Measurements from ENCODE around the gene DNMT3L.
A peak's percentile ranks its signal among the peaks of the same experiment; 100 is the strongest.
"Not testable (repeated sequence)": the region's sequence is repeated elsewhere in the genome, so short reads cannot be mapped to it uniquely, and the experiment has no call there.

DNMT3L gene

DNA sequence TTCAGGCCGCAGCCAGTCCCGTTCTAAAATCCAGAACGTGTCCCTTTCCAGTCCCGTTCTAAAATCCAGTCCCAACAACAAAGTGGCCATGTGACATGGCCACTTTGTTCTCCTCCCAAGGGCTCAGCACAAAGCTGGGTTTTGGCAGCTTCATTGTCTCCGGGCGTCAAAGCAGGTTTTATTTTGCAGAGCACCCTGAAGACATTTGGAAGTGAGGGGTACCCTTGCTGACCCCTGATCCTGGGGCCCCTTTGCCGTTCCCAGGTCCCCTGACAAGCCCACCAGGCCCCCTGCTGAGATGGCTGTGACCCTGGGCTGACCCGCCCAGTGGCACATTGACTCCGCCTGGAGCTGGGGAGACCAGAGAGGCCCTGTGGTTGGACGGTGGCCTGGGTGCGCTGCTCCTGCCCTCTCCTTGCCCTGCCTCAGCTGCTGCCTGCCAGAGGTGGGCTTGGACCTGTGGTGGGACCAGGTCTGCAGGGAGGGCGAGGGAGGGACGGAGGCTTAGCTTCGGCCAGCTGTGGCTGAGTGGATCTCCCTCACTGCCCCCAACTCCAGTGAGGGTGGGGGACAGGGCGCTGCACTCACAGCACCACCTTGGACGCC lies 42.4 kb upstream of the DNMT3L start:
- H3K36me3 ChIP-seq (replicated peaks): peaks cover 3% of the 10 kb centered on the region
- TF ChIP-seq, protein P1, sequence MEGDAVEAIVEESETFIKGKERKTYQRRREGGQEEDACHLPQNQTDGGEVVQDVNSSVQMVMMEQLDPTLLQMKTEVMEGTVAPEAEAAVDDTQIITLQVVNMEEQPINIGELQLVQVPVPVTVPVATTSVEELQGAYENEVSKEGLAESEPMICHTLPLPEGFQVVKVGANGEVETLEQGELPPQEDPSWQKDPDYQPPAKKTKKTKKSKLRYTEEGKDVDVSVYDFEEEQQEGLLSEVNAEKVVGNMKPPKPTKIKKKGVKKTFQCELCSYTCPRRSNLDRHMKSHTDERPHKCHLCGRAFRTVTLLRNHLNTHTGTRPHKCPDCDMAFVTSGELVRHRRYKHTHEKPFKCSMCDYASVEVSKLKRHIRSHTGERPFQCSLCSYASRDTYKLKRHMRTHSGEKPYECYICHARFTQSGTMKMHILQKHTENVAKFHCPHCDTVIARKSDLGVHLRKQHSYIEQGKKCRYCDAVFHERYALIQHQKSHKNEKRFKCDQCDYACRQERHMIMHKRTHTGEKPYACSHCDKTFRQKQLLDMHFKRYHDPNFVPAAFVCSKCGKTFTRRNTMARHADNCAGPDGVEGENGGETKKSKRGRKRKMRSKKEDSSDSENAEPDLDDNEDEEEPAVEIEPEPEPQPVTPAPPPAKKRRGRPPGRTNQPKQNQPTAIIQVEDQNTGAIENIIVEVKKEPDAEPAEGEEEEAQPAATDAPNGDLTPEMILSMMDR (IDR thresholded peaks at IDR 0.05; ENCODE audit: low read depth, low read length, missing control alignments): no peak
- no peak overlapping the region for H3K27ac ChIP-seq
- no peak overlapping the region for H3K4me3 ChIP-seq (ENCODE audit: low read depth, low read length)
- no peaks in the 10 kb centered on the region for H3K27me3 ChIP-seq (replicated peaks)
- in situ Hi-C loops (cut with HindIII; ENCODE audit: low pct_ligation_motif_present, low sequenced_read_pairs): no loop called here
- no peak for DNase-seq

DNA sequence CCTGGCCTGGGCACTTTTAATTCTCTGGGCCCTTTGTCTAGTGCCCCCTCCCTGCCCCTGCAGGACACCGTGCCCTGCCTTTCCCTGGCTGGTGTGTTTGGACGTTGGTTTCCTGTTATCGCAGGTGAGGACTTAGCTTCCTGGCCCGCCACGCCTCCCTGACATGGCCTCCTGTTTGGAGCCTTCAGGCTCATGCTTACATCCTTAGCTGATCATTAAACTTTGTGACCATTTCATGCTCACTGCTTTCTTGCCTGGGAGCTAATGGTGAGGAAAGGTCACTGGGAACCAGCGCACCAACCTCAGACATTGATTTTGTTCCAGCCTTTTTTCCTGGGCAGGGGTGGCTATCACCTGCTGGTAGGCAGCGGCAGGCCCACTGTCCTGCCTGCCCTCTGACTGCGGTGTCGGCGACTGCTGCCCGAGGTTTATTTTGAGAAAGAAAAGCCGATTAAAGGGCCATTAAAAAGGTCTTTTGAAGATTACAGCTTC lies 41.8 kb upstream of the DNMT3L start:
- Histone ChIP-seq H3K27ac (no peak overlapping the region), H3K4me3 (ENCODE audit: low read depth, low read length) (no peak overlapping the region), H3K27me3 (replicated peaks) (no peaks in the 10 kb centered on the region), H3K36me3 (replicated peaks) (peaks cover 3% of the 10 kb centered on the region)
- in situ Hi-C loops (cut with HindIII; ENCODE audit: low pct_ligation_motif_present, low sequenced_read_pairs): no loop called here
- TF ChIP-seq, protein P1 (IDR thresholded peaks at IDR 0.05; ENCODE audit: low read depth, low read length, missing control alignments): no peak
- DNase-seq: no peak

DNA sequence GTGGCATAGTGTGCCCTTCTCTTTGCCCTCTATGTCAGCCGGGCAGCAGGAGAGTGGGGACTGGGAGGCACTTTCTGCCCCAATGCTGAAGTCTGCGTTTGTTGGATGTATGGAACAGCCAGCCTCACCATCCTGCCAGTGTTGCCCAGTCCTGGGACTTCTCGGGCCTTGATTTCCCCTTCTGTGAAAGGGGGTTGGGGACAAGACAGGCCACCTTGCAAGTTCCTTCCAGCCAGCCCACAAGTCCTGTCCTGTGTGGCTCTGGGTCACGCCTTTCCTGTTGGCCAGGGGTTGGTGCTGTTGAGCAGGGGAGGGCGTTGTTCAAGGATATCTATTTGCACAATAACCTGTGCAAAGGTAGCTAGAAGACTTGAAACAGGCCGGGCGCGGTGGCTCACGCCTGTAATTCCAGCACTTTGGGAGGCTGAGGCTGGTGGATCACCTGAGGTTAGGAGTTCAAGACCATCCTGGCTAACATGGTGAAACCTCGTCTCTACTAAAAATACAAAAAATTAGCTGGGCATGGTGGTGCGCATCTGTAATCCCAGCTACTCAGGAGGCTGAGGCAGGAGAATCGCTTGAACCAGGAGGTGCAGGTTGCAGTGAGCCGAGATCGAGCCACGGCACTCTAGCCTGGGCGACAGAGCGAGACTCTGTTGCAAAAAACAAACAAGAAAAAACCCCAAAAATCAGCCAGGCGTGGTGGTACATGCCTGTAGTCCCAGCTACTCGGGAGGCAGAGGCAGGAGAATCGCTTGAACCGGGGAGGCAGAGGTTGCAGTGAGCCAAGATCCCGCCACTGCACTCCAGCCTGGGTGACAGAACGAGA lies 41.1 kb upstream of the DNMT3L start:
- TF ChIP-seq, protein P1 (IDR thresholded peaks at IDR 0.05; ENCODE audit: low read depth, low read length, missing control alignments): peak; percentile 40
- H3K27ac ChIP-seq; H3K27me3 ChIP-seq (replicated peaks); in situ Hi-C loops (cut with HindIII; ENCODE audit: low pct_ligation_motif_present, low sequenced_read_pairs); H3K36me3 ChIP-seq (replicated peaks); H3K4me3 ChIP-seq (ENCODE audit: low read depth, low read length); DNase-seq: not testable (repeated sequence)

DNA sequence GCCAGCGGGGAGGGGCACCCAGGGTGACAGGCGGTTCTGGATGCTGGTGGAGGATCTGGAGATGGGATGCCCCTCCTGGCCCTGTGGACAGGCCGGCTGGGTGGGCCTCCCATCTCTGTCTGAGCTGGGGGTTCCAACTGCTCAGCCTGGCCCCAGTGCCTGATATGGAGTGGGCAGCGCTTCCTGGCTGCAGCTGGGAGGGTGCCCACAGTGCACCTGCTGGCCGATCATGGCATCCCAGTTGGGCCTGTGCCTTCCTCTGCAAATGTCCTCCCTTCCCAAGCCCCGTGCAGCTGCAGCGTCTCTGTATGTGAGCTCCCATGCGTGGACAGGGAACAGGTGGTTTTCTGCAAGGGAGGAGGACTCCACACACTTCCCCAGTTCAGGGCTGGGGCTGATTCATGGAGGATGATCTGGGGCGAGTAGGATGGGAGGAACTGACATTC lies 40.3 kb upstream of the DNMT3L start:
- Histone ChIP-seq H3K27ac (no peak overlapping the region), H3K4me3 (ENCODE audit: low read depth, low read length) (no peak overlapping the region), H3K27me3 (replicated peaks) (no peaks in the 10 kb centered on the region), H3K36me3 (replicated peaks) (no peaks in the 10 kb centered on the region)
- TF ChIP-seq, protein P1 (IDR thresholded peaks at IDR 0.05; ENCODE audit: low read depth, low read length, missing control alignments): peak; percentile 26
- DNase-seq: no peak
- in situ Hi-C loops (cut with HindIII; ENCODE audit: low pct_ligation_motif_present, low sequenced_read_pairs): no loop called here

DNA sequence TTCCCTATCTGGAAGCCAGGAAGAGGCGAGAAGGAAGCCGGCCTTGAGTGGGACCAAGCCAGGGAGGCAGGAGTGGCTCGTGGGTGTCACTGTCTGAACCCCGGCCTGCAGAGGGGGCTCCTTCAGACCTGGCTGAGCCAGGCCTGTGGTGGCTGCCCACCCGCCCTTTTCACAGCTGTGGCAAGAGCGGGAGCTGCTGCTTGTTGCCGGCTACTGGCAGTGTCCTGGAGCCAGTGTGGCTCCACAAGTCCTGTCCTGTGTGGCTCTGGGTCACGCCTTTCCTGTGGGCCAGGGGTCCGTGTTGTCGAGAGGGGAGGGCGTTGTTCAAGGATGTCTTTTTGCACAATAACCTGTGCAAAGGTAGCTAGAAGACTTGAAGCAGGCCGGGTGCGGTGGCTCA lies 39.4 kb upstream of the DNMT3L start:
- in situ Hi-C loops (cut with HindIII; ENCODE audit: low pct_ligation_motif_present, low sequenced_read_pairs): no loop called here
- H3K27me3 ChIP-seq (replicated peaks): no peaks in the 10 kb centered on the region
- no peaks in the 10 kb centered on the region for H3K36me3 ChIP-seq (replicated peaks)
- H3K4me3 ChIP-seq (ENCODE audit: low read depth, low read length): peak overlapping the region; percentile 67
- no peak overlapping the region for H3K27ac ChIP-seq
- no peak for DNase-seq
- TF ChIP-seq, protein P1 (IDR thresholded peaks at IDR 0.05; ENCODE audit: low read depth, low read length, missing control alignments): no peak

Measured in brain microvascular endothelial cell (primary cell).